H9 (cell line): ENCODE results near the gene KBTBD13. TPM values are rescaled to one million over a fixed set of nuclear protein-coding genes. Genes with fewer than 3 reads are reported as not detected.

ENCODE experiments used
- DNase-seq: peaks from one replicate; pipeline ENCODE4 v3.0.0-alpha.2; 2017
- H2AFZ ChIP-seq: one replicate; pipeline ENCODE4 v1.6.1; 2013; ENCODE audit warnings: mild to moderate bottlenecking, low read length, control low read depth, moderate library complexity
- H2AK5ac ChIP-seq: 2 replicates; pipeline ENCODE4 v1.6.1; 2013; ENCODE audit warnings: low read length, control low read depth, mixed read lengths; ENCODE audit not compliant: insufficient read length
- H2BK120ac ChIP-seq: one replicate; pipeline ENCODE4 v1.6.1; 2013; ENCODE audit warnings: low read depth, mild to moderate bottlenecking, low read length, control low read depth, inconsistent platforms; ENCODE audit not compliant: poor library complexity, severe bottlenecking
- H2BK12ac ChIP-seq: 2 replicates; pipeline ENCODE4 v1.6.1; 2013; ENCODE audit warnings: low read length, control low read depth, mixed read lengths, low read depth; ENCODE audit not compliant: insufficient read length
- H2BK15ac ChIP-seq: 2 replicates; pipeline ENCODE4 v1.6.1; 2013; ENCODE audit warnings: low read depth, low read length, control low read depth
- H2BK20ac ChIP-seq: one replicate; pipeline ENCODE4 v1.6.1; 2013; ENCODE audit warnings: low read depth, mild to moderate bottlenecking, low read length, control low read depth, inconsistent platforms; ENCODE audit not compliant: poor library complexity, severe bottlenecking
- H2BK5ac ChIP-seq: 2 replicates; pipeline ENCODE4 v1.6.1; 2013; ENCODE audit warnings: low read length, control low read depth, mixed read lengths; ENCODE audit not compliant: insufficient read length
- H3K14ac ChIP-seq: 2 replicates; pipeline ENCODE4 v1.6.1; 2013; ENCODE audit warnings: low read length, control low read depth; ENCODE audit not compliant: insufficient read depth
- H3K18ac ChIP-seq: 2 replicates; pipeline ENCODE4 v1.6.1; 2013; ENCODE audit warnings: low read depth, mild to moderate bottlenecking, mixed read lengths, low read length, control low read depth; ENCODE audit not compliant: insufficient read length
- H3K23ac ChIP-seq: 2 replicates; pipeline ENCODE4 v1.6.1; 2013; ENCODE audit warnings: low read length, control low read depth, mixed read lengths, low read depth; ENCODE audit not compliant: insufficient read length
- H3K23me2 ChIP-seq: 2 replicates; pipeline ENCODE4 v1.6.1; 2013; ENCODE audit warnings: low read depth, mild to moderate bottlenecking, mixed read lengths, low read length, control low read depth; ENCODE audit not compliant: insufficient read length, poor library complexity, severe bottlenecking
- H3K27ac ChIP-seq: 2 replicates; pipeline ENCODE4 v1.5.1; 2013; ENCODE audit warnings: low read length, control low read depth, mixed read lengths, low read depth; ENCODE audit not compliant: insufficient read length
- H3K27me3 ChIP-seq: 2 replicates; pipeline ENCODE4 v1.6.1; 2013; ENCODE audit warnings: low read length, control low read depth, inconsistent platforms; ENCODE audit not compliant: insufficient read depth
- H3K4ac ChIP-seq: 2 replicates; pipeline ENCODE4 v1.6.1; 2013; ENCODE audit warnings: low read depth, mild to moderate bottlenecking, control low read depth, inconsistent platforms, low read length, moderate library complexity
- H3K4me1 ChIP-seq: 2 replicates; pipeline ENCODE4 v1.6.1; 2013; ENCODE audit warnings: low read length, control low read depth, inconsistent platforms; ENCODE audit not compliant: insufficient read depth
- H3K4me2 ChIP-seq: 2 replicates; pipeline ENCODE4 v1.6.1; 2013; ENCODE audit warnings: low read length, control low read depth, mixed read lengths; ENCODE audit not compliant: insufficient read length, insufficient read depth
- H3K56ac ChIP-seq: 2 replicates; pipeline ENCODE4 v1.6.1; 2013; ENCODE audit warnings: low read depth, mild to moderate bottlenecking, mixed read lengths, low read length, control low read depth; ENCODE audit not compliant: insufficient read length
- H3K79me1 ChIP-seq: 2 replicates; pipeline ENCODE4 v1.6.1; 2013; ENCODE audit warnings: low read depth, mild to moderate bottlenecking, moderate library complexity, low read length, control low read depth, inconsistent platforms; ENCODE audit not compliant: insufficient read depth, poor library complexity, severe bottlenecking
- H3K79me2 ChIP-seq: 2 replicates; pipeline ENCODE4 v1.6.1; 2013; ENCODE audit warnings: low read length, control low read depth, inconsistent platforms; ENCODE audit not compliant: insufficient read depth
- H3K9ac ChIP-seq: 2 replicates; pipeline ENCODE4 v1.6.1; 2013; ENCODE audit warnings: low read length, control low read depth, mixed read lengths; ENCODE audit not compliant: insufficient read length; ENCODE audit errors: extremely low read depth
- H3K9me3 ChIP-seq: one replicate; pipeline ENCODE4 v1.6.1; 2013; ENCODE audit warnings: low read depth, low read length, inconsistent platforms; ENCODE audit not compliant: control insufficient read depth
- H3T11ph ChIP-seq: one replicate; pipeline ENCODE4 v1.6.1; 2013; ENCODE audit warnings: mild to moderate bottlenecking, low read length, control low read depth, inconsistent platforms
- H4K20me1 ChIP-seq: one replicate; pipeline ENCODE4 v1.6.1; 2013; ENCODE audit not compliant: control insufficient read depth, insufficient read length, insufficient read depth
- H4K5ac ChIP-seq: 2 replicates; pipeline ENCODE4 v1.6.1; 2013; ENCODE audit warnings: low read depth, mild to moderate bottlenecking, mixed read lengths, low read length, control low read depth; ENCODE audit not compliant: insufficient read length
- H4K8ac ChIP-seq: replicated peaks from 2 replicates; pipeline ENCODE4 v1.6.1; 2013; ENCODE audit warnings: low read length, control low read depth, mixed read lengths, low read depth; ENCODE audit not compliant: insufficient read length
- H4K91ac ChIP-seq: 2 replicates; pipeline ENCODE4 v1.6.1; 2013; ENCODE audit warnings: low read depth, mild to moderate bottlenecking, moderate library complexity, mixed read lengths, low read length, control low read depth; ENCODE audit not compliant: insufficient read length
- H3K27ac Mint-ChIP-seq, 3 experiments: 2 replicates in 2 of 3; 3 replicates in 1 of 3; pipeline ENCODE4 v1.8.0; 2020 to 2021; ENCODE audit warnings: mixed read lengths in 3 of 3, mild to moderate bottlenecking in 1 of 3, moderate library complexity in 1 of 3
- H3K27me3 Mint-ChIP-seq: 2 replicates; pipeline ENCODE4 v1.8.0; 2021; ENCODE audit warnings: low read depth, mild to moderate bottlenecking, moderate library complexity, mixed read lengths
- H3K36me3 Mint-ChIP-seq, 3 experiments: 2 replicates in 2 of 3; 3 replicates in 1 of 3; pipeline ENCODE4 v1.8.0; 2020 to 2021; ENCODE audit warnings: low read depth in 3 of 3, mixed read lengths in 3 of 3; ENCODE audit not compliant: insufficient read depth in 1 of 3
- H3K4me1 Mint-ChIP-seq, 2 experiments: 2 replicates each; pipeline ENCODE4 v1.8.0; 2020; ENCODE audit warnings: mixed read lengths in 2 of 2
- H3K4me3 Mint-ChIP-seq, 2 experiments: 2 replicates in 1 of 2; 3 replicates in 1 of 2; pipeline ENCODE4 v1.8.0; 2020 to 2021; ENCODE audit warnings: mild to moderate bottlenecking in 2 of 2, mixed read lengths in 2 of 2, moderate library complexity in 1 of 2
- H3K9me3 Mint-ChIP-seq, 2 experiments: 2 replicates in 1 of 2; 3 replicates in 1 of 2; pipeline ENCODE4 v1.8.0; 2020; ENCODE audit warnings: mild to moderate bottlenecking in 2 of 2, mixed read lengths in 2 of 2, moderate library complexity in 1 of 2
- WGBS: extraction: QIAGEN DNeasy Blood & Tissue Kit; methylation state at CpG from one replicate; pipeline ENCODE4 v1.1.7; 2013; ENCODE audit warnings: missing lambda C conversion rate, low lambda C conversion rate, mixed read lengths; ENCODE audit not compliant: insufficient read length; ENCODE audit errors: extremely low coverage; 5-methylcytosine and 5-hydroxymethylcytosine counted together
- total RNA-seq: library from RNA; stranded (reverse); gene quantifications from 2 replicates; pipeline ENCODE4 v1.2.1, GENCODE V29; 2021
- TF ChIP-seq, protein P1 (sequence below): fragments of 200-600 bp; sonication (generic); conservative IDR thresholded peaks from 3 replicates; pipeline ENCODE4 v1.8.0; 2021; ENCODE audit warnings: antibody characterized with exemption, mild to moderate bottlenecking

The KBTBD13 gene
- total RNA-seq, 1 experiment from 2014 or later: not detected

DNA sequence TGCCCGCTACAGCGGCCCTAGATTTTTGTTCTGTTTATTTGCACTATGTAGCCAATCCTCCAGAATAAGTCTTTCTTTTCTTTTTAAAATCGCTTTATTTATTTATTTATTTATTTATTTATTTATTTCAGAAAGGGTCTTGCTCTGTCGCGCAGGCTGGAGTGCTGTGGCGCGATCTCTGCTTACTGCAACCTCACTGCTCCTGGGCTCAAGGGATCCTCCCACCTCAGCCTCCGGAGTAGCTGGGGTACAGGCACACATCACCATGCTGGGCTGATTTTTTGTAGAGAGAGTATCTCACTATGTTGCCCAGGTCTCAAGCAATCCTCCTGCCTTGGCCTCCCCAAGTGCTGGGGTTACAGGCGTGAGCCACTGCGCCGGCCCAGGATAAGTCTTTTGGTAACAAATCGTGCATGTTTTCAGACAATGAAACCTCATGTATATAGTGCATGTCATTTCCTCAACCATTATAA is 46.8 kb upstream of the KBTBD13 start:
- no peak overlapping the region for H2BK120ac ChIP-seq
- no peak overlapping the region for H3K23ac ChIP-seq
- no peak overlapping the region for H4K8ac ChIP-seq
- no peaks in the 10 kb centered on the region for H3K23me2 ChIP-seq
- H3K79me2 ChIP-seq: no peaks in the 10 kb centered on the region
- H2AK5ac ChIP-seq: no peak overlapping the region
- no peak overlapping the region for H3K9ac ChIP-seq
- H3K4ac ChIP-seq: no peak overlapping the region
- no peaks in the 10 kb centered on the region; the same call in 1 of the 2 replicates for H3K4me1 ChIP-seq
- H3K9me3 Mint-ChIP-seq: no peaks in the 10 kb centered on the region
- H3K9me3 ChIP-seq: no peaks in the 10 kb centered on the region
- H2BK12ac ChIP-seq: no peak overlapping the region
- no peak overlapping the region for H3K56ac ChIP-seq
- no peak overlapping the region for H2BK5ac ChIP-seq
- whole genome bisulfite sequencing: no CpG with 5 or more reads among the region's 12 CpGs
- H3T11ph ChIP-seq: no peak overlapping the region
- no peak overlapping the region for H2BK20ac ChIP-seq
- no peak overlapping the region for H3K18ac ChIP-seq
- H3K79me1 ChIP-seq: no peaks in the 10 kb centered on the region
- H2AFZ ChIP-seq: no peak overlapping the region
- DNase-seq: no peak
- no peaks in the 10 kb centered on the region for H4K20me1 ChIP-seq
- no peak overlapping the region for H3K27ac ChIP-seq
- no peak overlapping the region for H3K27ac Mint-ChIP-seq
- H3K36me3 Mint-ChIP-seq: peaks cover 2 to 18% (median 17%) of the 10 kb centered on the region in 3 experiments; a peak in 5 of 7 replicates
- no peak overlapping the region for H4K5ac ChIP-seq
- TF ChIP-seq, protein P1, sequence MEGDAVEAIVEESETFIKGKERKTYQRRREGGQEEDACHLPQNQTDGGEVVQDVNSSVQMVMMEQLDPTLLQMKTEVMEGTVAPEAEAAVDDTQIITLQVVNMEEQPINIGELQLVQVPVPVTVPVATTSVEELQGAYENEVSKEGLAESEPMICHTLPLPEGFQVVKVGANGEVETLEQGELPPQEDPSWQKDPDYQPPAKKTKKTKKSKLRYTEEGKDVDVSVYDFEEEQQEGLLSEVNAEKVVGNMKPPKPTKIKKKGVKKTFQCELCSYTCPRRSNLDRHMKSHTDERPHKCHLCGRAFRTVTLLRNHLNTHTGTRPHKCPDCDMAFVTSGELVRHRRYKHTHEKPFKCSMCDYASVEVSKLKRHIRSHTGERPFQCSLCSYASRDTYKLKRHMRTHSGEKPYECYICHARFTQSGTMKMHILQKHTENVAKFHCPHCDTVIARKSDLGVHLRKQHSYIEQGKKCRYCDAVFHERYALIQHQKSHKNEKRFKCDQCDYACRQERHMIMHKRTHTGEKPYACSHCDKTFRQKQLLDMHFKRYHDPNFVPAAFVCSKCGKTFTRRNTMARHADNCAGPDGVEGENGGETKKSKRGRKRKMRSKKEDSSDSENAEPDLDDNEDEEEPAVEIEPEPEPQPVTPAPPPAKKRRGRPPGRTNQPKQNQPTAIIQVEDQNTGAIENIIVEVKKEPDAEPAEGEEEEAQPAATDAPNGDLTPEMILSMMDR: no peak
- no peaks in the 10 kb centered on the region for H3K27me3 ChIP-seq
- no peak overlapping the region for H4K91ac ChIP-seq
- H3K27me3 Mint-ChIP-seq: peaks cover 8% of the 10 kb centered on the region; the same call in 1 of the 2 replicates
- peaks cover 17% of the 10 kb centered on the region in 2 experiments for H3K4me1 Mint-ChIP-seq
- H3K14ac ChIP-seq: no peak overlapping the region
- peak overlapping the region; percentile 83 for H3K4me2 ChIP-seq
- H2BK15ac ChIP-seq: no peak overlapping the region
- peak overlapping the region; percentile 71 to 83; a peak in 4 of 5 replicates for H3K4me3 Mint-ChIP-seq
